GM21447 (cell line): Measurements from ENCODE around the gene DNAAF5.
A peak's percentile ranks its signal among the peaks of the same experiment; 100 is the strongest.

Experiments used
- ATAC-seq: cut with Tn5 transposase; IDR thresholded peaks from one replicate; pipeline ENCODE4 v1.9.1; 2021; ENCODE audit not compliant: unreplicated experiment

DNAAF5 gene

GRCh38 chr7:706721-707120 is 19.8 kb upstream of the DNAAF5 start:
- no peak for ATAC-seq

DNA sequence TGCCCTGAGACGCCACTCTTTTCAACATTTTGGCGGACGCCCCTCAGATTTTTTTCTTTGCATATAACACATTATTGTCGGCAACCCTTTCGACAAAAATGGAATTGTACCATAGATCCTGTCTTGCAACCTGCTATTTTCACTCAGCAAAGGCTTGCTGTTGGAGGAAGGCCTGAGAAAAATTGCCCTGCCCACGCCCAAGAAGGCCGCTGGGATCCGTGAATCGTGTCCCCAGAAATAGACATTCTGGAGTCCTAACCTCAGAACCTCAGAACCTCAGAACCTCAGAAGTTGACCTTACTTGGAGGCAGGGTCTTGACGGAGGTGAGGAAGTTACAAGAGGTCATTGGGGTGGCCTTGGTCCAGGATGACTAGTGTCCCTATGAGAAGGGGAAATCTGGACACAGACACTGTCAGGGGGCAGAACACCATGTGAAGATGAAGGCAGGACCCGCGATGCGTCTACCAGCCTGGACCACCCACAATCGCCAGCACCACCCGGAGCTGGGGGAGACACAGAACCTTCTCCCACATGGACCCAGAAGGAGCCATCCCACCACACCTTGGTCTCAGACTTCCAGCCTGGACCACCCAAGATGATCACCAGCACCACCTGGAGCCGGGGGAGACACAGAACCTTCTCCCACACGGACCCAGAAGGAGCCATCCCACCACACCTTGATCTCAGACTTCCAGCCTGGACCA is 19.1 kb upstream of the DNAAF5 start:
- ATAC-seq = no peak

DNA sequence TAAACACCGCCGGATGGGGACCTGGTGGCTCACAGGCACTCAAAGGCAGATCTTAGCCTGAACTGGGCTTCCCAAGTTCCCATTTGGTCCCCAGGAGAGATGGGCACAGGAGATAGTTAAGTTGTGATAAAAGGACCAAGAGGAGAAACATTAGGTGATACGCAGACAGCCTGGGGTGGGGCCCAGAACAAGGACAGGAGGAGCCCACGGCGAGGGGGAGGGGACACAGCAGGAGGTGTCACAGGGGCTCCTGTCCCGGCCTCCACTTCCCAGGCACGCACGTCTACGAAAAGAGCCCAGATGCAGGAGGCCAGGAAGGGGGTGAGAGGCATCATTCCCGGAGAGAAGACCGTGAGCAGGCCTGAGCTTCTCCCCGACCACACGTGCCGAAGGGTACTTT is 16.3 kb upstream of the DNAAF5 start:
- ATAC-seq = no peak

DNA sequence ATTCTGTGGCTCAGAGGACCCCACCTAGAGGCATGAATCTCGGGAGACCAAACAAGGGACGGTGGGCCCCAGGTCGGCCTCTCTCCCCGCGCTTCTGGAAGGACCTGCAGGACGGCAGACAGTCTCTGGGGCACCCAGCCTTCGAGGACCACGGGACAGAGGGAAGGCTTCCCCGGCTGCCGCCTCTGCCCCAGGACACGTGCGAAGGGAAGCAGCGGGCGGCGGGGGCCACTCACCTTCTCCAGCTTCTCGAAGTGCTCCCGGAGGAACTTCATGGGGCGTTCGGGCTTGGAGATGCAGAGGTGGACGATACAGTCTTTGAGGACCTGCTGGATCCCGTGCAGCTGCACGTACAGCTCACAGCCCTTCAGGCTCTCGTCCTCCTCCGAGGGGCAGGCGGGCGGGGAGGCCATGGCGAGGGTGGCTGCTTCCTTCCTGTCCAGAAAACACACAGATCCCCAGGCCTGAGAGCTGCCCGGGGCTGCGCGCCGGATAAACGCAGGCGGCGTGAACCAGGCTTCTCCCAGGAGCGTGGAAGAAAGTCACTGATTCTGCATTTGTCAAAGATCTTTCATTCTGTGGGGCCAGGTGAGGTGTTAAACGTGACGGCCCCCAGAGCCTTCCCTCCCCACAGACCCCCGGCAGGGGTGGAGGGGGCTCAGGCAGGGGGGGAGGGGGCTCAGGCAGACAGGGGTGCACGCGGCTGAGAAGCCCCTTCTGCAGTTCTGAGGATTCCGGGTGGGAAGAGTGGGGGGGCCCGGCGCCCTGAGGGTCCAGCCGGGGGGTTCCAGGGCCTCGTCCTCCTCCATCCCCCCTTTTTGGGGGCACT is 15.2 kb upstream of the DNAAF5 start:
- no peak for ATAC-seq

DNA sequence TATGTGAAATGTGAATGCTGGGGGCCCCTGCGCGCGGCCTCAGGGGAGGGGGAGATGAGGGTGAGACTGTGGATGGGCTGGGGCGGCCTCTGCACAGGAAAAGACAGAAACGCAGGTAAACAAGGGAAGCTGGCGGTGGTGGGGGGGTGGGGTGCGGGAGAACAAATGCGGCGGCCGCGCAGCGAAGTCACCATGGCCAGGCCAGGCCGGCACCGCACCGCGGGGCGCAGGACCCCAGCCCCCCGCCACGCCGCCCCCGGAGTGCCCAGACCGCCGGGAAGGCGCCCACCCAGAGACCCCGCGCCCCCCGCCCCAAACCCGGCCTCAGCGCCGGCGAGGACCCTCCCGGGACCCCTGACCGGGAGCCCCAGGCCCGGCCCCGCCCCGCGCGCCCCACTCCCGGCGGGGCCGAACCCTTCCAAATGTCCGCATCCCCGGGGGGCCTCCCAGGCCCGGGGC is 14.5 kb upstream of the DNAAF5 start:
- no peak for ATAC-seq

GRCh38 chr7:712381-713138 is 13.9 kb upstream of the DNAAF5 start:
- no peak for ATAC-seq

- ATAC-seq = no peak
Measured at GRCh38 chr7:713139-713457, 13.4 kb upstream of the DNAAF5 start.

- ATAC-seq = no peak
Measured at GRCh38 chr7:713488-714230, 12.8 kb upstream of the DNAAF5 start.

DNA sequence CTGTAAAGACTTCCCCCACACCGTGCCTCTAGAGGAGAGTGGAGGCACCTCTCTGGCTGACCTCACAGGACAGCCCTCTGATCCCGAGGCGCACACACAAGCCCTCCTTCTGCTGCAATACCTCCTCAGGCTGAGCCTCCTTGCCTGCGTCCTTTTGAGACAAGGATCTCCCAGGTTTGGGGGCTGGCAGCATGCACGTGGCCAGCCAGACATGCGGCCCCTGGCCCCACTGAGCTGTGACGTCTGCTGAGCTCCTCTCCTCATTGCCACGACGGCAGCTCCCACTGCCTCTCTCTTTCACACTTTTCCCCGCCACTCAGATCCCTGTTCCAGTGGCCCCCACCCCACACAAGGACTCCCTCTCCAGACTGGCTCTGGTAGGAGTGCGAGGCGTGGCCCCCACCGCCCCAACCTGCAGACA is 12.2 kb upstream of the DNAAF5 start:
- no peak for ATAC-seq

- ATAC-seq = no peak
Measured at GRCh38 chr7:716222-716621, 10.3 kb upstream of the DNAAF5 start.

DNA sequence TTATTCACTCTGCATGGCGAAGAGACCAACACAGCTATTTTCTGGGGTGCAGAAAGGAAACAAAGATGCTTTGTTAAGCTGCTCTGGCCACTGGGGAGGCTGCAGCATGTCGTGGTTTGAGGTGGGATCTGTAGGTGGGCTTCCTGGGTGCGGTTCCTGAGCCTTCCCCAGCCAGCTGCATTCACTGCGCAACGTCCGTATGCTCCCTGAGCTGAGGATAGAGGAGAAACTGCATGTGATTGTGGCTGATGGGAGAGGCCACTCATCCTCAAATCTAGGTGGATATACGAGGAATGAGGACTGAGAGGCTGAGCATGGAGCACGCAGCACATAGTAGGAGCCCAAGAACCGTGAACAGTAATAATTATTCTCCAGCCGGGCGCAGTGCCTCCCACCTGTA is 9.9 kb upstream of the DNAAF5 start:
- ATAC-seq = no peak

DNA sequence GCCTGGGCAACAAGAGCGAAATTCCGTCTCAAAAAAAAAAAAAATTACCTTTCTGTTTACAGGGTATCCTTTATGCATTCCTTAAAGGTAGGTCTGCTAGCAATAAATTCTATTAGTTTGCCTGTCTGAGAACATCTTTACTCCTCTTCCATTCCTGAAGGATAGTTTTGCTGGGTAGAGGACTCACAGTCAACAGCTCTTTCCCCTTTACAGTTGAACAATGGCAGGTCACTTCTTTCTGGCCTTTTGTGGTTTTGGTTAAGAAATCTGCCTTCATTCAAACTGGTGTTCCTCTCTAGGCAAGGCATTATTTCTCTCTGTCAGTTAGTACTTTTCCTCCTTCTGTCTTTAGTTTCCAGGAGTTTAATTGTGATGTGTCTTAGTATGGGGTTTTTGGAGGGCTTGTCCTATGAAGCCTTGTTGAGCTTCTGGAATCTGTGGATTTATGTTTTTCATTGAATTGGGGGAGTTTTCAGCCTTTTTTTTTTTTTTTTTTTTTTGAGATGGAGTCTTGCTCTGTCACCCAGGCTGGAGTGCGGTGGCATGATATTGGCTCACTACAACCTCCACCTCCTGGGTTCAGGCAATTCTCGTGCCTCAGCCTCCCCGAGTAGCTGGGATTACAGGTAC is 4.8 kb upstream of the DNAAF5 start:
- no peak for ATAC-seq

DNA sequence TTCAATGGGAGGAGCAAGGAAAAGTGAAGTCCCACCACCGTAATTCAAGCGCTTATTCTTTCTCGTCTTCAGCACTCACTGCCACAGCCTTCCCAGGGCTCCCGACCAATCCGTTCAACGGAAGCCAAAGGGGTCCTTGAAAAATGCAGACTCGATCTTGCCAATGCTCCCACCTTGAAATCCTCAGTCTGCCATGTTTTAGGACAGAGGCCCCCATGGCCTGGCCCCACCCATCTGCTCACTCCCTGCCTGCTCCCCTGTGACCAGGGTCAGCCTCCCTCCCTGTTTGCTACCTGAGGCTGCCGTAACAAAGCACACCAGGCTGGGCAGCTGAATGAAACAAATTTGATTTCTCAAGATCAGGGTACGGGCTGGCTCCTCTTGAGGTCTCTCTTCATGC is 3.0 kb upstream of the DNAAF5 start:
- ATAC-seq = no peak

DNA sequence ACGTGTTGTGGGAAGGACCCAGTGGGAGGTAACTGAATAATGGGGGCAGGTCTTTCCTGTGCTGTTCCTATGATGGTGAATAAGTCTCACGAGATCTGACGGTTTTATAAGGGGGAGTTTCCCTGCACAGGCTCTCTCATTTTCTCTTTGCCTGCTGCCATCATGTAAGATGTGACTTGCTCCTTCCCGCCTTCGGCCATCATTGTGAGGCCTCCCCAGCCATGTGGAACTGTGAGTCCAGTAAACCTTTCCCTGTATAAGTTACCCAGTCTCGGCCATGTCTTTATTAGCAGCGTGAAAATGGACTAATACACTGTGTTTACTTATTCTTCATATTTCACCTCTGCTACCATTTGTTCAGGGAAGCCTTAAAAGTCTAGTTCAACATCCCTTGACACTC is 2.2 kb upstream of the DNAAF5 start:
- no peak for ATAC-seq

- ATAC-seq = no peak
Measured at GRCh38 chr7:725223-726005, 1.1 kb upstream of the DNAAF5 start.

DNA sequence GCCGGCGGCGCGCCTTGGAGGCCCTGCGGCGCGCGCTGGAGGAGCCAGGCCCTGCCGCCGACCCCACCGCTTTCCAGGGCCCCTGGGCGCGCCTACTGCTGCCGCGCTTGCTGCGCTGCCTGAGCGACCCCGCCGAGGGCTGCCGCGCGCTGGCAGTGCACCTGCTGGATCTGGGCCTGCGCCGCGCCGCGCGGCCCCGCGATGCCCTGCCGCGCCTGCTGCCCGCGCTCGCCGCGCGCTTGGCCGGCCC is 280 bp downstream of the DNAAF5 start:
- peak; percentile 23 for ATAC-seq

DNA sequence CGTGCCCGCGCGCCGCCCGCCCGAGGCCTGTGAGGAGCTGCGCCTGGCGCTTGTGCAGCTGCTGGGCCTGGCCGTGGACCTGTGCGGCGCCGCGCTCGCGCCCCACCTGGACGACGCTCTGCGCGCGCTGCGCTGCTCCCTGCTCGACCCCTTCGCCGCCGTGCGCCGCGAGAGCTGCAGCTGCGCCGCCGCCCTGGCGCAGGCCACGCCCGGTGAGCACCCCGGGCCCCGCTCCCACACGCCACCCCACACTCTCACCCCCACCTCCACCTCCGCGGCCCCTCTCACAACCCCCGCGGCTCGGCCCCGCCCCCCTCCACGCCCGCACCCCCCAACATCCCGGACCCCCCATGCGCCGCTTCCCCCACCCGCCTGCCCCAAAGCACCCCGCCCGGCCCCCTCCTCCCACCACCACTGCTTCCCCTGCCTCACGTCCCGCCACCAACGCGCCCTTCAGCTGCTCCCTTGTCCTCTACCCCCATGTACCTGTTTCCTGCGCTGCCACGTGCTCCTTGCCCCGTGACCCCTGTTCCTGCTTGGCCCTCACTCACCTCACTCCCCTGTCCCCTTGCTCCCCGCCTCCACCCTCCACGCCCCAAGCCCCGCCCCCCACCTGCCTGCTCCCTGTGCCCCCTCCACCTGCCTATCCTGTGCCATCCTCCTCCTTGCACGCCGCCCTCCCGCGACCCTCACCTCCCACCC is 756 bp downstream of the DNAAF5 start, which contains the start of gene PRKAR1B:
PRKAR1B (minus strand) TSS at position 178 of the 702 bp plus-strand sequence. CDS start 15,776 bp downstream, outside the sequence.
- ATAC-seq = peak; percentile 36

DNA sequence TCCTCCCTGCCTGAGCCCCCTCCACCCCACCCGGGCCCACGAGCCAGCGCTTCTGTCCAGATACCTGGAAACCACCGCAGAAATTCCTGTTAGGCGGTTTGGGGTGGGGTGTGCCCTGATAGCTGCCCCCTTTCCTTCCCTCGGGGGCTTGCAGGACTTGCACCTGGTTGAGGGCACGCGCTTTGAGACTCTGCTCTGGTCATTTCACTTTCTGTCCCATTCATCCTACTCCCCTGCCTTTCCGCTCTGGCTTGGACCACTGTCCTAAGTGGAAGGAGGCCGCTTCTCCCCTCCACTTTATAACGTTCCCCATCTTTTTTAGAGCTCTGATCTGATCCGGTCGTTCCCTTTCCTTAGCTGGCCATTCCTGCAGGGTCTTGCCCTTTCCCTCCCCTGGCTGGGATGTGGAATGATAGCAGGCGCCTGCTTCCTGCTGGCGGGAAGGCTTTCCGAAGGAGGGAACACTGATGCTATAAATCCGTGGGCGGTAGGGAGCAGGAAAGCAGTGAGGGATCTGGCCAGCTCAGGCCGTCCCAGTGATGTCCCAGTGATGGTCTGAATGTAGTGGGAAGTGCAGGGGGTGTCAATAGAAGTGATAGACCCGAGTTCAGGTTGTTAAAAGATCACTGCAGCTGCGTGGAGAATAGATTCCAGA is 1.4 kb downstream of the DNAAF5 start:
- ATAC-seq = no peak

GRCh38 chr7:728602-729001 is 2.1 kb downstream of the DNAAF5 start:
- ATAC-seq = no peak
